ENCODE results near the gene DAGLB. TPM values are rescaled to one million over a fixed set of nuclear protein-coding genes. Genes with fewer than 3 reads are reported as not detected.

Gene DAGLB
- total and polyA plus RNA-seq, 3 donors from 2014 or later, result 14.3 to 29.6 (median 18.9) TPM

- 86 to 88% methylated on average over 2 of the region's 2 CpGs for WGBS, 2 donors
- no peak for DNase-seq
- no peak overlapping the region for H3K27ac ChIP-seq
- intact Hi-C loops (cut with DNase I; ENCODE audit: low total_unique reads), result no loop called here
- H3K4me1 ChIP-seq, result no peaks in the 10 kb centered on the region
- no peak overlapping the region for H3K4me3 ChIP-seq
- H3K27me3 ChIP-seq, result no peaks in the 10 kb centered on the region
- H3K9me3 ChIP-seq, result no peaks in the 10 kb centered on the region
- TF ChIP-seq CTCF (IDR thresholded peaks at IDR 0.05), result no peak
- TF ChIP-seq POLR2A (IDR thresholded peaks at IDR 0.05), result no peak
- H3K36me3 ChIP-seq (ENCODE audit: low read depth, missing control alignments), result no peaks in the 10 kb centered on the region
Measured at GRCh38 chr7:6494365-6494764, 46.6 kb upstream of the DAGLB start.

DNA sequence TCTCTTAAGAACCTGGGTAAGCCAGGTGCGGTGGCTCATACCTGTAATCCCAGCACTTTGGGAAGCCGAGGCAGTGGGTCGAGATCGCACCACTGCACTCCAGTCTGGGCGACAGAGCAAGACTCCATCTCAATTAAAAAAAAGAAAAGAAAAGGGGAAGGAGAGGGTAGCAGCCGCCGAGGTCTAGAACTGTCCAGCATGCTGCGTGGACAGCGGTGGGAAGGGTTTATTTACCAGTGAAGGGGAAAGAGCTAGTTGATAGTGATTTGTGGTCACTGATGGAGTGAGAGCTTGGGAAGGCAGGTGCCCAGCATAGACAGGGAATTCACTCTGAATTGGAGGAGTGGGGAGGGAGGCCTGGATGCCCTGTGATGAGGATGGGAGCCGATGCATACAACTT, 43.4 kb upstream of the DAGLB start:
- no peaks in the 10 kb centered on the region for H3K4me1 ChIP-seq
- WGBS, 2 donors, result 87 to 88% methylated on average over 8 to 10 of the region's 10 CpGs
- H3K27me3 ChIP-seq, result no peaks in the 10 kb centered on the region
- TF ChIP-seq CTCF (IDR thresholded peaks at IDR 0.05) (no peak), POLR2A (IDR thresholded peaks at IDR 0.05) (no peak)
- H3K9me3 ChIP-seq, result no peaks in the 10 kb centered on the region
- no peak overlapping the region for H3K27ac ChIP-seq
- no peak for DNase-seq
- H3K36me3 ChIP-seq (ENCODE audit: low read depth, missing control alignments), result no peaks in the 10 kb centered on the region
- no peak overlapping the region for H3K4me3 ChIP-seq
- intact Hi-C loops (cut with DNase I; ENCODE audit: low total_unique reads), result no loop called here

- TF ChIP-seq POLR2A (IDR thresholded peaks at IDR 0.05) (no peak), CTCF (IDR thresholded peaks at IDR 0.05) (no peak)
- no peak for DNase-seq
- H3K4me3 ChIP-seq, result no peak overlapping the region
- peaks cover under 1% of the 10 kb centered on the region for H3K4me1 ChIP-seq
- H3K27me3 ChIP-seq, result no peaks in the 10 kb centered on the region
- no peak overlapping the region for H3K27ac ChIP-seq
- H3K9me3 ChIP-seq, result no peaks in the 10 kb centered on the region
- intact Hi-C loops (cut with DNase I; ENCODE audit: low total_unique reads), result no loop called here
- WGBS, 2 donors, result 33% methylated on average over 1 of the region's 1 CpG
- no peaks in the 10 kb centered on the region for H3K36me3 ChIP-seq (ENCODE audit: low read depth, missing control alignments)
Measured at GRCh38 chr7:6489612-6490011, 41.9 kb upstream of the DAGLB start.

- no peaks in the 10 kb centered on the region for H3K36me3 ChIP-seq (ENCODE audit: low read depth, missing control alignments)
- H3K27ac ChIP-seq, result no peak overlapping the region
- TF ChIP-seq CTCF (IDR thresholded peaks at IDR 0.05), result no peak
- intact Hi-C loops (cut with DNase I; ENCODE audit: low total_unique reads), result no loop called here
- H3K27me3 ChIP-seq, result no peaks in the 10 kb centered on the region
- DNase-seq, result no peak
- no peak overlapping the region for H3K4me3 ChIP-seq
- WGBS, 2 donors, result 94% methylated on average over 4 of the region's 4 CpGs
- H3K9me3 ChIP-seq, result no peaks in the 10 kb centered on the region
- H3K4me1 ChIP-seq, result peaks cover 8% of the 10 kb centered on the region
Measured at GRCh38 chr7:6487184-6487545, 39.4 kb upstream of the DAGLB start.

- no peak overlapping the region for H3K27ac ChIP-seq
- peaks cover 13% of the 10 kb centered on the region for H3K4me1 ChIP-seq
- no peaks in the 10 kb centered on the region for H3K9me3 ChIP-seq
- intact Hi-C loops (cut with DNase I; ENCODE audit: low total_unique reads), result no loop called here
- H3K36me3 ChIP-seq (ENCODE audit: low read depth, missing control alignments), result no peaks in the 10 kb centered on the region
- TF ChIP-seq CTCF (IDR thresholded peaks at IDR 0.05) (no peak), POLR2A (IDR thresholded peaks at IDR 0.05) (no peak)
- H3K4me3 ChIP-seq, result no peak overlapping the region
- no peaks in the 10 kb centered on the region for H3K27me3 ChIP-seq
- no peak for DNase-seq
- 64 to 79% methylated on average over 17 to 19 of the region's 19 CpGs for WGBS, 2 donors
Measured at GRCh38 chr7:6486438-6487183, 38.9 kb upstream of the DAGLB start.

Data from testis (tissue), 3 donors.